Activated naive CD8-positive, alpha-beta T cell treated with anti-CD3 and anti-CD28 coated beads, Interleukin-2, amount 10 ng/mL, durations not matched to agents 7 days and 5 days (primary cell): ENCODE measurements around the gene ARMC6. TPM values are rescaled to one million over a fixed set of nuclear protein-coding genes. Genes with fewer than 3 reads are reported as not detected.

Source experiments
- ATAC-seq: fragments of 150-1000 bp; cut with Tn5 transposase; one replicate; pipeline ENCODE4 v1.10.0; 2021; ENCODE audit warnings: low read depth, moderate library complexity
- POLR2A ChIA-PET: fragments of 350-600 bp; sonication (Branson Sonifier 250); formaldehyde crosslinking; loops from one replicate; lab custom pipeline; 2021; ENCODE audit warnings: antibody characterized with exemption; lab: Charles Lee
- DNase-seq: peaks from one replicate; pipeline ENCODE4 v3.0.0; 2021
- H3K27ac Mint-ChIP-seq: one replicate; pipeline ENCODE4 v1.8.0; 2022; ENCODE audit warnings: mild to moderate bottlenecking, mixed read lengths
- H3K27me3 Mint-ChIP-seq: one replicate; pipeline ENCODE4 v1.8.0; 2022; ENCODE audit warnings: mild to moderate bottlenecking, moderate library complexity, mixed read lengths
- H3K36me3 Mint-ChIP-seq: one replicate; pipeline ENCODE4 v1.8.0; 2021; ENCODE audit warnings: mild to moderate bottlenecking, mixed read lengths
- H3K4me1 Mint-ChIP-seq: one replicate; pipeline ENCODE4 v1.8.0; 2021; ENCODE audit warnings: mixed read lengths
- H3K4me3 Mint-ChIP-seq: one replicate; pipeline ENCODE4 v1.8.0; 2022; ENCODE audit warnings: mild to moderate bottlenecking, moderate library complexity, mixed read lengths
- H3K9me3 Mint-ChIP-seq: one replicate; pipeline ENCODE4 v1.8.0; 2021; ENCODE audit warnings: mixed read lengths
- total RNA-seq, 2 experiments: library from RNA; stranded (reverse); gene quantifications; one replicate each; pipeline ENCODE4 v1.2.3, GENCODE V29; 2021

The ARMC6 gene
- total RNA-seq, 2 experiments from 2014 or later: 23.3 to 26.2 TPM

- Mint-ChIP-seq H3K27ac (no peak overlapping the region), H3K4me1 (no peaks in the 10 kb centered on the region), H3K27me3 (no peaks in the 10 kb centered on the region), H3K4me3 (no peak overlapping the region), H3K36me3 (peaks cover 6% of the 10 kb centered on the region), H3K9me3 (no peaks in the 10 kb centered on the region)
- DNase-seq (no peak), ATAC-seq (no peak)
- POLR2A ChIA-PET: no interaction called here
Measured at GRCh38 chr19:19052921-19053320, 19.5 kb downstream of the ARMC6 start.

GRCh38 chr19:19053508-19054314 lies 20.3 kb downstream of the ARMC6 start:
- DNase-seq: peak; percentile 76
- no peaks in the 10 kb centered on the region for H3K9me3 Mint-ChIP-seq
- peaks cover 6% of the 10 kb centered on the region for H3K36me3 Mint-ChIP-seq
- peak; percentile 64 for ATAC-seq
- H3K27ac Mint-ChIP-seq: no peak overlapping the region
- H3K27me3 Mint-ChIP-seq: no peaks in the 10 kb centered on the region
- POLR2A ChIA-PET: no interaction called here
- H3K4me1 Mint-ChIP-seq: no peaks in the 10 kb centered on the region
- H3K4me3 Mint-ChIP-seq: no peak overlapping the region

GRCh38 chr19:19054315-19054938 lies 21.0 kb downstream of the ARMC6 start:
- no peak overlapping the region for H3K4me3 Mint-ChIP-seq
- H3K27me3 Mint-ChIP-seq: no peaks in the 10 kb centered on the region
- no peaks in the 10 kb centered on the region for H3K4me1 Mint-ChIP-seq
- no peaks in the 10 kb centered on the region for H3K9me3 Mint-ChIP-seq
- H3K27ac Mint-ChIP-seq: no peak overlapping the region
- POLR2A ChIA-PET: no interaction called here
- no peak for DNase-seq
- H3K36me3 Mint-ChIP-seq: peaks cover 6% of the 10 kb centered on the region
- ATAC-seq: no peak

GRCh38 chr19:19054939-19055440 lies 21.6 kb downstream of the ARMC6 start:
- Mint-ChIP-seq H3K27me3 (no peaks in the 10 kb centered on the region), H3K4me1 (no peaks in the 10 kb centered on the region), H3K27ac (no peak overlapping the region), H3K4me3 (no peak overlapping the region), H3K9me3 (no peaks in the 10 kb centered on the region), H3K36me3 (peaks cover 6% of the 10 kb centered on the region)
- DNase-seq: no peak
- ATAC-seq: no peak
- POLR2A ChIA-PET: no interaction called here

GRCh38 chr19:19055701-19056100 lies 22.3 kb downstream of the ARMC6 start:
- POLR2A ChIA-PET: no interaction called here
- Mint-ChIP-seq H3K9me3 (no peaks in the 10 kb centered on the region), H3K27ac (no peak overlapping the region), H3K4me3 (no peak overlapping the region), H3K4me1 (no peaks in the 10 kb centered on the region), H3K36me3 (peaks cover 3% of the 10 kb centered on the region), H3K27me3 (no peaks in the 10 kb centered on the region)
- ATAC-seq: no peak
- no peak for DNase-seq

GRCh38 chr19:19056636-19057275 lies 23.4 kb downstream of the ARMC6 start:
- H3K4me1 Mint-ChIP-seq: no peaks in the 10 kb centered on the region
- peaks cover 3% of the 10 kb centered on the region for H3K36me3 Mint-ChIP-seq
- H3K27ac Mint-ChIP-seq: no peak overlapping the region
- no peak for DNase-seq
- no peaks in the 10 kb centered on the region for H3K9me3 Mint-ChIP-seq
- ATAC-seq: no peak
- no peak overlapping the region for H3K4me3 Mint-ChIP-seq
- POLR2A ChIA-PET: interaction anchor here (1.2 kb wide), 1 partner anchor 10 kb away, joined by 3 read pairs; no protein-coding TSS in a partner anchor
- no peaks in the 10 kb centered on the region for H3K27me3 Mint-ChIP-seq

- Mint-ChIP-seq H3K27me3 (no peaks in the 10 kb centered on the region), H3K4me1 (no peaks in the 10 kb centered on the region), H3K9me3 (no peaks in the 10 kb centered on the region), H3K4me3 (no peak overlapping the region), H3K27ac (no peak overlapping the region), H3K36me3 (peaks cover 3% of the 10 kb centered on the region)
- ATAC-seq (no peak), DNase-seq (no peak)
- POLR2A ChIA-PET: interaction anchor here (1.2 kb wide), 1 partner anchor 9 kb away, joined by 3 read pairs; no protein-coding TSS in a partner anchor
Measured at GRCh38 chr19:19057317-19057716, 23.9 kb downstream of the ARMC6 start.

GRCh38 chr19:19057720-19058119 lies 24.3 kb downstream of the ARMC6 start:
- peaks cover 2% of the 10 kb centered on the region for H3K4me1 Mint-ChIP-seq
- ATAC-seq (no peak), DNase-seq (no peak)
- no peak overlapping the region for H3K4me3 Mint-ChIP-seq
- no peaks in the 10 kb centered on the region for H3K9me3 Mint-ChIP-seq
- no peak overlapping the region for H3K27ac Mint-ChIP-seq
- no peaks in the 10 kb centered on the region for H3K27me3 Mint-ChIP-seq
- peaks cover 2% of the 10 kb centered on the region for H3K36me3 Mint-ChIP-seq
- POLR2A ChIA-PET: interaction anchor here (0.6 to 1.2 kb wide), 2 partner anchors 9 to 17 kb away, joined by 3 to 5 read pairs; no protein-coding TSS in a partner anchor

GRCh38 chr19:19059018-19059836 lies 25.8 kb downstream of the ARMC6 start:
- Mint-ChIP-seq H3K9me3 (no peaks in the 10 kb centered on the region), H3K36me3 (no peaks in the 10 kb centered on the region), H3K4me1 (peaks cover 6% of the 10 kb centered on the region), H3K27me3 (no peaks in the 10 kb centered on the region), H3K4me3 (no peak overlapping the region), H3K27ac (no peak overlapping the region)
- POLR2A ChIA-PET: interaction anchor here (0.5 kb wide), 1 partner anchor 233 kb away, joined by 5 read pairs; no protein-coding TSS in a partner anchor
- no peak for ATAC-seq
- DNase-seq: no peak

- no peaks in the 10 kb centered on the region for H3K36me3 Mint-ChIP-seq
- no peaks in the 10 kb centered on the region for H3K27me3 Mint-ChIP-seq
- no peak overlapping the region for H3K27ac Mint-ChIP-seq
Measured at GRCh38 chr19:19059837-19060611, 26.6 kb downstream of the ARMC6 start.

GRCh38 chr19:19061506-19061905 lies 28.1 kb downstream of the ARMC6 start:
- H3K27ac Mint-ChIP-seq: no peak overlapping the region
- no peaks in the 10 kb centered on the region for H3K27me3 Mint-ChIP-seq
- no peaks in the 10 kb centered on the region for H3K36me3 Mint-ChIP-seq
- peaks cover 17% of the 10 kb centered on the region for H3K4me1 Mint-ChIP-seq
- H3K9me3 Mint-ChIP-seq: no peaks in the 10 kb centered on the region
- POLR2A ChIA-PET: no interaction called here
- DNase-seq (no peak), ATAC-seq (no peak)
- H3K4me3 Mint-ChIP-seq: no peak overlapping the region

More at GRCh38 chr19:19059837-19060611, 26.6 kb downstream of the ARMC6 start:
- POLR2A ChIA-PET: no interaction called here
- peaks cover 12% of the 10 kb centered on the region for H3K4me1 Mint-ChIP-seq
- ATAC-seq (no peak), DNase-seq (no peak)
- no peak overlapping the region for H3K4me3 Mint-ChIP-seq
- no peaks in the 10 kb centered on the region for H3K9me3 Mint-ChIP-seq
